ENCODE data around the gene HES7. TPM values are rescaled to one million over a fixed set of nuclear protein-coding genes. Genes with fewer than 3 reads are reported as not detected.

HES7 gene
- total RNA-seq, 2 donors from 2014 or later = 0.34 TPM; not detected in 1

DNA sequence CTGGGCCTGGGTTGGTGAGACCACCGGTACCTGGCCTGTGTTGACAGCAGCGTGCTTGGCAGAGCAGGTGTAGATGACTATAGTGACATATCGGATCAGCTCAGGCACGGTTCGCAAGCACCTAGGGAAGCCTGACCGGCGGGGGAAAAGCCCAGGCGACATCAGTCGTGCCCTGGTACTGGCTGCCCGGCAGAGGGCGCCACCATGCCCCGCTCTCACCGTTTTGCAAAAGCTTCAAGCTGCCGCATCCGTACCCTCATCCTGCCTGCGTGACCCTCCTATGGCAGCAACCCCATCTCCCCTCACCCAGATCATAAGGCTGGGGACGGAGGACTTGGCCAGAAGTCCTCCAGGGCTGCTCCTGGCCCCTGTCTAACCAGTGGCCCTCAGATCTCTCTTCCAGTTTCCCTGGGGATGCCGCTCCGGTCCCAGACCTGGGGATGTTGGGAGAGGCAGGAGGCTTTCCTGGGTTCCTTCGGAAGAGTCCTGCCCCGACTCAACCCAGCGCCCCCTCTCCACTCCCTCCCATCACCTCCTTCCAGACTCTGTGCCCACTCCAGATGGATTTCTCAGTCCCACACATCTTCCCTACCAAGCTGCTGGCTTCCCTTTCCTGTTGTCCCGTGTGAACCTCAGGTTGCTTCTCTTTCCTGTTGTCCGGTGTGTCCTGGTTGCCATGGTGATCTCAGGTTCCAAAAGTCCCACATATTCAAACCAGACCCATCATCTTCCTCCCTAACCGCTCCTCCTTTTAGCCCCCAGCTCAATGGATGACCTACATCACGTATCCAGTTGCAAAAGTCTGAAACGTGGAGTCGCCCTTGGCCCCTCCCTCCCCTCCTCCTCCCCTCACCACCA lies 50.0 kb downstream of the HES7 start:
- intact Hi-C loops (cut with DNase I) = loop anchor here (10.0 kb wide), 1 partner anchor 231 kb away; no protein-coding TSS in a partner anchor
- no peak overlapping the region for H3K4me3 ChIP-seq

GRCh38 chr17:8072729-8073461 lies 51.0 kb downstream of the HES7 start:
- no peak overlapping the region for H3K4me3 ChIP-seq
- H3K27me3 ChIP-seq (replicated peaks; ENCODE audit: insufficient read depth) = no peaks in the 10 kb centered on the region
- intact Hi-C loops (cut with DNase I) = loop anchor here (10.0 kb wide), 1 partner anchor 232 kb away; no protein-coding TSS in a partner anchor

More for the DNA sequence above, 50.0 kb downstream of the HES7 start:
- Histone ChIP-seq H3K36me3 (no peaks in the 10 kb centered on the region), H3K9me3 (no peaks in the 10 kb centered on the region), H3K27ac (no peak overlapping the region), H3K27me3 (replicated peaks; ENCODE audit: insufficient read depth) (no peaks in the 10 kb centered on the region), H3K4me1 (replicated peaks) (no peaks in the 10 kb centered on the region)
- TF ChIP-seq POLR2A (IDR thresholded peaks at IDR 0.05) (no peak), CTCF (IDR thresholded peaks at IDR 0.05) (peak; percentile 61 to 85 (median 80)), POLR2AphosphoS5 (IDR thresholded peaks at IDR 0.05) (peak; percentile 16)
- no peak for DNase-seq (ENCODE audit: low spot score)
- WGBS = 7% methylated on average over 28 of the region's 28 CpGs

DNA sequence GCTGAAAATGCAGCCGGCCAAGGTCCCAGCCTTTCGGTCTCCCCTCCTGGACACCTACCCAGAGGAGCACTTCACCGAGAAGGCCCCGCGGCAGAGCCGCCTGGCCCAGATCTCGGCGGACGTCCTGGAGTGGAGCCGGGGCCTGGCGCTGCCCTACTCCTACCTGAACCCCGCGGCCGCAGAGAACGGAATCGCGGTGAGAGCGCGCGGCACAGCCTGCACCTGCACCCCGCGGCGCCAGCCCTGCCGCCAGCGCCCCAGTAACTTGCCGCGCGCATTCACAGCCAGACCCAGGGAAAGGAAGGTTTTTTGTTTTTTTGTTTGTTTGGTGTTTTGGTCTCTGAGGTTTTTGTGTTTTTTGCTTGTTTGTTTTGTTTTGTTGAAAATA lies 51.6 kb downstream of the HES7 start:
- H3K4me3 ChIP-seq = no peak overlapping the region
- intact Hi-C loops (cut with DNase I) = loop anchor here (10.0 kb wide), 1 partner anchor 232 kb away; no protein-coding TSS in a partner anchor
- no peaks in the 10 kb centered on the region for H3K9me3 ChIP-seq
- no peaks in the 10 kb centered on the region for H3K4me1 ChIP-seq (replicated peaks)
- no peaks in the 10 kb centered on the region for H3K27me3 ChIP-seq (replicated peaks; ENCODE audit: insufficient read depth)
- H3K27ac ChIP-seq = no peak overlapping the region
- H3K36me3 ChIP-seq = no peaks in the 10 kb centered on the region
- DNase-seq (ENCODE audit: low spot score) = no peak
- TF ChIP-seq POLR2A (IDR thresholded peaks at IDR 0.05) (no peak), CTCF (IDR thresholded peaks at IDR 0.05) (no peak), POLR2AphosphoS5 (IDR thresholded peaks at IDR 0.05) (no peak)
- WGBS = 35% methylated on average over 28 of the region's 28 CpGs

More at GRCh38 chr17:8072729-8073461, 51.0 kb downstream of the HES7 start:
- Histone ChIP-seq H3K9me3 (no peaks in the 10 kb centered on the region), H3K27ac (no peak overlapping the region), H3K4me1 (replicated peaks) (no peaks in the 10 kb centered on the region), H3K36me3 (no peaks in the 10 kb centered on the region)
- no peak for DNase-seq (ENCODE audit: low spot score)
- TF ChIP-seq CTCF (IDR thresholded peaks at IDR 0.05) (no peak), POLR2AphosphoS5 (IDR thresholded peaks at IDR 0.05) (no peak), POLR2A (IDR thresholded peaks at IDR 0.05) (no peak)
- WGBS = 13% methylated on average over 40 of the region's 40 CpGs

DNA sequence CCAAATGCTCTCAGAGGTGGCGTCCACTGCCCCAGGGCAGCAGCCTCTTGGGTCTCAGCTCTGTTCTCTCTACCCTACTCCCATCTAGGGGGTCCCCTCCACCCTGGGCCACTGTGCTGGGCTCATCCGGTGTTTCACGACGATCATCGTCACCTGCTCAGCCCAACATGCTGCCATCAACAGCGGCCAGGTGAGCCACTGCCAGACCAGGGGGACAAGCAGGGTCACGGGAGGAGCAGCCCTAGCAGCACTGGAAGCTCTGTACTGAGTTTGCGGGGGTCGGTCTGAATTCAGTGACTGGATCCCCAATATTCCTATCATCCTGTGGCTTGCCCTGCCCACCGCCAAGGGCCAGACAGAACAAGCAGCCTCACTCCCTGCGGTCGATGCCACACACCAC lies 52.4 kb downstream of the HES7 start:
- Histone ChIP-seq H3K9me3 (no peaks in the 10 kb centered on the region), H3K27me3 (replicated peaks; ENCODE audit: insufficient read depth) (no peaks in the 10 kb centered on the region), H3K4me3 (no peak overlapping the region), H3K4me1 (replicated peaks) (no peaks in the 10 kb centered on the region), H3K36me3 (no peaks in the 10 kb centered on the region), H3K27ac (no peak overlapping the region)
- 94% methylated on average over 12 of the region's 12 CpGs for WGBS
- TF ChIP-seq CTCF (IDR thresholded peaks at IDR 0.05) (no peak), POLR2A (IDR thresholded peaks at IDR 0.05) (no peak), POLR2AphosphoS5 (IDR thresholded peaks at IDR 0.05) (no peak)
- DNase-seq (ENCODE audit: low spot score) = no peak
- intact Hi-C loops (cut with DNase I) = loop anchor here (10.0 kb wide), 1 partner anchor 233 kb away; no protein-coding TSS in a partner anchor

Small RNA genes within 50 kb of the gene (microRNA-seq; reads per million reads assigned to microRNA genes)
- gene MIR4314 = not detected
- gene MIR6883 = 0.67 reads per million

Small RNA genes within 50 kb of the gene (small RNA-seq; reads per million reads assigned to genes)
- 0 reads per million in 2 donors for gene MIR4314

Other genes with a start within 250 kb of the HES7 start
- gene CHD3, start 235.3 kb downstream of the HES7 start, total RNA-seq = 100 to 1,000 TPM; 166 to 196 TPM
- 10 to 100 TPM in 1 of 2 donors, 1 to 10 TPM in 1; 7.8 to 32.4 TPM for gene RNF227, start 207.8 kb downstream of the HES7 start, total RNA-seq
- 1 to 10 TPM; 1.2 to 4.5 TPM for gene KCNAB3, start 194.2 kb downstream of the HES7 start, total RNA-seq
- 10 to 100 TPM; 57.9 to 70.9 TPM for gene TRAPPC1, start 192.2 kb downstream of the HES7 start, total RNA-seq
- 10 to 100 TPM; 25.2 to 42.0 TPM for gene CNTROB, start 191.9 kb downstream of the HES7 start, total RNA-seq
- gene GUCY2D, start 121.5 kb downstream of the HES7 start, total RNA-seq = 1 to 10 TPM in 1 of 2 donors, not detected in 1; 1.8 TPM
- gene ALOX15B, start 85.0 kb downstream of the HES7 start, total RNA-seq = 100 to 1,000 TPM in 1 of 2 donors, 10 to 100 TPM in 1; 52.1 to 108 TPM
- under 1 TPM; 0.18 to 0.40 TPM for gene ALOX12B, start 36.4 kb downstream of the HES7 start, total RNA-seq
- gene ALOXE3, start 5.6 kb downstream of the HES7 start, total RNA-seq = 1 to 10 TPM in 1 of 2 donors, not detected in 1; 2.4 TPM
- 100 to 1,000 TPM; 119 to 142 TPM for gene PER1, start 28.3 kb upstream of the HES7 start, total RNA-seq
- gene VAMP2, start 38.8 kb upstream of the HES7 start, total RNA-seq = 10 to 100 TPM; 34.2 to 65.2 TPM
- 10 to 100 TPM in 1 of 2 donors, 1 to 10 TPM in 1; 8.6 to 13.9 TPM for gene TMEM107, start 52.3 kb upstream of the HES7 start, total RNA-seq
- gene BORCS6, start 66.1 kb upstream of the HES7 start, total RNA-seq = 10 to 100 TPM in 1 of 2 donors, 1 to 10 TPM in 1; 9.6 to 19.1 TPM
- gene AURKB, start 86.5 kb upstream of the HES7 start, total RNA-seq = 1 to 10 TPM; 2.1 to 6.6 TPM
- gene CTC1, start 124.0 kb upstream of the HES7 start, total RNA-seq = 10 to 100 TPM; 20.1 to 31.7 TPM
- gene PFAS, start 125.2 kb upstream of the HES7 start, total RNA-seq = 10 to 100 TPM; 17.0 to 29.0 TPM
- 10 to 100 TPM; 29.5 to 30.1 TPM for gene RANGRF, start 164.6 kb upstream of the HES7 start, total RNA-seq
- 1 to 10 TPM; 4.5 to 5.2 TPM for gene SLC25A35, start 171.3 kb upstream of the HES7 start, total RNA-seq
- gene ARHGEF15, start 186.1 kb upstream of the HES7 start, total RNA-seq = 1 to 10 TPM; 2.6 to 4.4 TPM
- not detected for gene ODF4, start 215.7 kb upstream of the HES7 start, total RNA-seq